ENCODE results near the gene CHRNE.
"Not testable (repeated sequence)": the region's sequence is repeated elsewhere in the genome, so short reads cannot be mapped to it uniquely, and the experiment has no call there.

The CHRNE gene

GRCh38 chr17:4928881-4929280, 26.0 kb upstream of the CHRNE start:
- H3K27me3 ChIP-seq (ENCODE audit: control insufficient read depth, insufficient read depth, low read length): no peaks in the 10 kb centered on the region
- 100% methylated on average over 1 of the region's 18 CpGs for WGBS (ENCODE audit: insufficient coverage, insufficient read length)

GRCh38 chr17:4926577-4927335, 23.9 kb upstream of the CHRNE start:
- H3K27me3 ChIP-seq (ENCODE audit: control insufficient read depth, insufficient read depth, low read length); H3K4me1 ChIP-seq (ENCODE audit: control insufficient read depth, insufficient read depth, low read length); H3K4me3 ChIP-seq (ENCODE audit: low read length); H3K27ac ChIP-seq (ENCODE audit: low read length); H3K9me3 ChIP-seq (ENCODE audit: control insufficient read depth, insufficient read depth, low read length); H3K36me3 ChIP-seq (ENCODE audit: control insufficient read depth, insufficient read depth, low read length); DNase-seq (ENCODE audit: low read depth, low spot score): not testable (repeated sequence)
- WGBS (ENCODE audit: insufficient coverage, insufficient read length): no CpG with 5 or more reads among the region's 24 CpGs

More at GRCh38 chr17:4928881-4929280, 26.0 kb upstream of the CHRNE start:
- H3K36me3 ChIP-seq (ENCODE audit: control insufficient read depth, insufficient read depth, low read length): 0 out of 2 replicates have a peak, but pooled peaks cover 2% of the 10 kb centered on the region
- H3K4me1 ChIP-seq (ENCODE audit: control insufficient read depth, insufficient read depth, low read length): no peaks in the 10 kb centered on the region
- H3K4me3 ChIP-seq (ENCODE audit: low read length): no peak overlapping the region
- H3K27ac ChIP-seq (ENCODE audit: low read length): no peak overlapping the region
- no peaks in the 10 kb centered on the region for H3K9me3 ChIP-seq (ENCODE audit: control insufficient read depth, insufficient read depth, low read length)
- DNase-seq (ENCODE audit: low read depth, low spot score): no peak

DNA sequence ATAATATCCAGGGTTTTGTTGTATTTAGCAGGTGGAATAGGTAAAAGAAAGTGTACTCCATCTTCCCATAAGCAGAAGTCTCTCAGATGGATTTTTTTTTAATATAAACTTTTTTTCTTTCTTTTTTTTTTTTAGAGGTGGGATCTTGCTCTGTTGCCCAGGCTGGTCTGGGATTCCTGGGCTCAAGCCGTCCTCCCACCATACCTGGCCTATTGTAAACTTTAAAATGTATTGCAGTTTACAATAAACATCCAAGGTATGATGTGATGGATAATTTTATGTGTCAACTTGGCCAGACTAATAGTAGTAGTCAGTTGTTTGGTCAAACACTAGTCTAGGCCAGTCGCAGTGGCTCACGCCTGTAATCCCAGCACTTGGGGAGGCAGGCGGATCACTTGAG, 18.4 kb upstream of the CHRNE start:
- H3K4me1 ChIP-seq (ENCODE audit: control insufficient read depth, insufficient read depth, low read length): no peaks in the 10 kb centered on the region
- H3K27me3 ChIP-seq (ENCODE audit: control insufficient read depth, insufficient read depth, low read length): no peaks in the 10 kb centered on the region
- H3K9me3 ChIP-seq (ENCODE audit: control insufficient read depth, insufficient read depth, low read length): no peaks in the 10 kb centered on the region
- no peaks in the 10 kb centered on the region for H3K36me3 ChIP-seq (ENCODE audit: control insufficient read depth, insufficient read depth, low read length)
- WGBS (ENCODE audit: insufficient coverage, insufficient read length): no CpG with 5 or more reads among the region's 4 CpGs
- DNase-seq (ENCODE audit: low read depth, low spot score): no peak
- no peak overlapping the region for H3K27ac ChIP-seq (ENCODE audit: low read length)
- no peak overlapping the region for H3K4me3 ChIP-seq (ENCODE audit: low read length)

- no peak for DNase-seq (ENCODE audit: low read depth, low spot score)
- no peaks in the 10 kb centered on the region for H3K36me3 ChIP-seq (ENCODE audit: control insufficient read depth, insufficient read depth, low read length)
- no CpG with 5 or more reads among the region's 10 CpGs for WGBS (ENCODE audit: insufficient coverage, insufficient read length)
- H3K27ac ChIP-seq (ENCODE audit: low read length): no peak overlapping the region
- H3K9me3 ChIP-seq (ENCODE audit: control insufficient read depth, insufficient read depth, low read length): no peaks in the 10 kb centered on the region
- H3K4me3 ChIP-seq (ENCODE audit: low read length): no peak overlapping the region
- no peaks in the 10 kb centered on the region for H3K27me3 ChIP-seq (ENCODE audit: control insufficient read depth, insufficient read depth, low read length)
- H3K4me1 ChIP-seq (ENCODE audit: control insufficient read depth, insufficient read depth, low read length): no peaks in the 10 kb centered on the region
These were observed 17.6 kb upstream of the CHRNE start for GRCh38 chr17:4920351-4921048.

DNA sequence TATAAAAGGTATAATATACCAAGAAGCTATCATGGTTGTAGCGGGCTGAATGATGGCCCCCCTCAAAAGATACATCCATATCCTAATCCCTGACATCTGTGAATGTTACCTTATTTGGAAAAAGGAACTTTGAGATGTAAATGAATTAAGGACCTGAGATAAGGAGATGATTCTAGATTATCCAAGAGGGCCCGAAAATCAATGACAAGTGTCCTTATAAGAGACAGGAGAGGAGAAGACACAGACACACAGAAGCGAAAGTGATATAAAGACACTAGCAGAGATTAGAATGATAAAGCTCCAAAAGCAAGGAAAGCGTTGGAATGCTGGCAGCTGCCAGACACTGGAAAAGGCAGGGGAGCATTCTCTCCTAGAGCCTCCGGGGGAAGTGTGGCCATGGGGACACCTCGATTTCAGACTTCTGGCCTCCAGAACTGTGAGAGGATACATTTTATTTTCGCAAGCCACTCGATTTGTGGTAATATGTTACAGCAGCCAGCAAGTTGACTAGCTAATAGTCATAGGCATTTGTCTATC, 16.7 kb upstream of the CHRNE start:
- Histone ChIP-seq H3K27me3 (ENCODE audit: control insufficient read depth, insufficient read depth, low read length) (no peaks in the 10 kb centered on the region), H3K4me3 (ENCODE audit: low read length) (no peak overlapping the region), H3K36me3 (ENCODE audit: control insufficient read depth, insufficient read depth, low read length) (no peaks in the 10 kb centered on the region), H3K27ac (ENCODE audit: low read length) (no peak overlapping the region), H3K9me3 (ENCODE audit: control insufficient read depth, insufficient read depth, low read length) (no peaks in the 10 kb centered on the region), H3K4me1 (ENCODE audit: control insufficient read depth, insufficient read depth, low read length) (no peaks in the 10 kb centered on the region)
- no peak for DNase-seq (ENCODE audit: low read depth, low spot score)
- no CpG with 5 or more reads among the region's 8 CpGs for WGBS (ENCODE audit: insufficient coverage, insufficient read length)

DNA sequence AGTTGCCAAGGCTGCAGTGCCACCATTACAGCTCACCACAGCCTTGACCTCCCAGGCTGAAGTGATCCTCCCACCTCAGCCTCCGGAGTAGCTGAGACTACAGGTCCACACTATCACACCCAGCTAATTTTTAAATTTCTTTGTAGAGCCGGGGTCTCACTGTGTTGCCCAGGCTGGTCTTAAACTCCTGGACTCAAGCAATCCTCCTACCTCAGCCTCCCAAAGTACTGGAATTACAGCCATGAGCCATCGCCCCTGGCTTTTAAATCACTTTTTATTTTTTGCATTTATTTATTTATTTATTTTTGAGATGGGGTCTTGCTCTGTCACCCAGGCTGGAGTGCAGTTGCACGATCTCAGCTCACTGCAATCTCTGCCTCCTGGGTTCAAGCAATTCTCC, 11.7 kb upstream of the CHRNE start:
- no CpG with 5 or more reads among the region's 4 CpGs for WGBS (ENCODE audit: insufficient coverage, insufficient read length)
- not testable (repeated sequence) for H3K4me1 ChIP-seq (ENCODE audit: control insufficient read depth, insufficient read depth, low read length); H3K36me3 ChIP-seq (ENCODE audit: control insufficient read depth, insufficient read depth, low read length); H3K27ac ChIP-seq (ENCODE audit: low read length); H3K4me3 ChIP-seq (ENCODE audit: low read length); DNase-seq (ENCODE audit: low read depth, low spot score); H3K9me3 ChIP-seq (ENCODE audit: control insufficient read depth, insufficient read depth, low read length); H3K27me3 ChIP-seq (ENCODE audit: control insufficient read depth, insufficient read depth, low read length)

DNA sequence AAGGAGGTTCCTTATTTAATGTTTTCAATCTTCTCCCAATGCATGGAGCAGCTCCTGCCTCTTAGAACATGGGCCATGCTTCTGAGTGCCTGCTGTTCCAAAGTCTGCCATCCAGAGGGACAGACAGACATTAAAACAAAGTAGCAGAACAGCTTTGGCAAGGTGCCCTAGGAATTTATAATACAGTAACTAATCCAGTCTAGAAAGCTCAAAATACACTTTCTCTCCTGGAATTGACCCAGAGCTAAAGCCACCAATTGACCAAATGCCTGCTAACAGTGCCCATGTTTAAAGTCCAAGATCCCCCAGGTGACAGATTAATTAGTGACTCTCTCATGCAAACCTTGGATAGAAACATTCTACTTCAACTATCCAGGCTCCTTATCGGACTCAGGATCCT, 11.1 kb upstream of the CHRNE start:
- H3K4me3 ChIP-seq (ENCODE audit: low read length): no peak overlapping the region
- no peak overlapping the region for H3K27ac ChIP-seq (ENCODE audit: low read length)
- H3K4me1 ChIP-seq (ENCODE audit: control insufficient read depth, insufficient read depth, low read length): 0 out of 2 replicates have a peak, but pooled peaks cover 2% of the 10 kb centered on the region
- H3K27me3 ChIP-seq (ENCODE audit: control insufficient read depth, insufficient read depth, low read length): no peaks in the 10 kb centered on the region
- DNase-seq (ENCODE audit: low read depth, low spot score): no peak
- no peaks in the 10 kb centered on the region for H3K36me3 ChIP-seq (ENCODE audit: control insufficient read depth, insufficient read depth, low read length)
- WGBS (ENCODE audit: insufficient coverage, insufficient read length): no CpG with 5 or more reads among the region's 1 CpG
- H3K9me3 ChIP-seq (ENCODE audit: control insufficient read depth, insufficient read depth, low read length): no peaks in the 10 kb centered on the region

DNA sequence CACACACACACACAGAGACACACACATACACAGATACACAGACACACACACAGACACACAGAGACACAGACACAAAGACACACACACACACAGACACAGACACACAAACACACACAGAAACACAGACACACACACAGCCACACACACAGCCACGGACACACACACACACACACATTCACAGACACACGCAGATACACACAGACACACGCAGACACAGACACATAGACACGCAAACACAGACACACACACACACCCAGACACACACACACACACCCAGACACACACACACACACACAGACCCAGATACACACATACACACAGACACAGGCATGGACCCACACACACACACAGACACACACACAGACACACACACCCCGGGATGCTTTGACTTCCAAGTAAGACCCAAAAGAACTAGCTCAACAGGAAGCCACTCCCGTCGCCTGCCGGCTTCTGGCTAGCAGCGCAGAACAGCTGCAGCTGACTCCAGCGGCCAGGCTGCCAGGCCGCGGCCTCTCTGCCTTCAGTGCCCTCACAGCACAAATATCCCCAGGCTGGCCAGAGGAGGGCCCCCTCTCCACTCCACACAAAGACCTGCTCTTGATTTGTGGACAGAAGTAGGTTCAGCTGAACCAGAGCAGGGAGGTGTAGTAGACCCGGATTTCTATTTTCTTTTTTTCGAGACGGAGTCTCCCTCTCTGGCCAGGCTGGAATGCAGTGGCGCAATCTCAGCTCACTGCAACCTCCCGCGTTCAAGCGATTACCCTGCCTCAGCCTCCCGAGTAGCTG, 6.0 kb upstream of the CHRNE start:
- Histone ChIP-seq H3K27ac (ENCODE audit: low read length) (no peak overlapping the region), H3K36me3 (ENCODE audit: control insufficient read depth, insufficient read depth, low read length) (no peaks in the 10 kb centered on the region), H3K4me1 (ENCODE audit: control insufficient read depth, insufficient read depth, low read length) (peaks cover 6% of the 10 kb centered on the region; the same call in 1 of the 2 replicates), H3K27me3 (ENCODE audit: control insufficient read depth, insufficient read depth, low read length) (no peaks in the 10 kb centered on the region), H3K4me3 (ENCODE audit: low read length) (no peak overlapping the region), H3K9me3 (ENCODE audit: control insufficient read depth, insufficient read depth, low read length) (no peaks in the 10 kb centered on the region)
- DNase-seq (ENCODE audit: low read depth, low spot score): peak; percentile 78
- no CpG with 5 or more reads among the region's 20 CpGs for WGBS (ENCODE audit: insufficient coverage, insufficient read length)

- H3K4me1 ChIP-seq (ENCODE audit: control insufficient read depth, insufficient read depth, low read length): peaks cover 6% of the 10 kb centered on the region; the same call in 1 of the 2 replicates
- H3K36me3 ChIP-seq (ENCODE audit: control insufficient read depth, insufficient read depth, low read length): no peaks in the 10 kb centered on the region
- H3K27ac ChIP-seq (ENCODE audit: low read length): no peak overlapping the region
- no CpG with 5 or more reads among the region's 10 CpGs for WGBS (ENCODE audit: insufficient coverage, insufficient read length)
- no peak overlapping the region for H3K4me3 ChIP-seq (ENCODE audit: low read length)
- DNase-seq (ENCODE audit: low read depth, low spot score): no peak
- no peaks in the 10 kb centered on the region for H3K27me3 ChIP-seq (ENCODE audit: control insufficient read depth, insufficient read depth, low read length)
- no peaks in the 10 kb centered on the region for H3K9me3 ChIP-seq (ENCODE audit: control insufficient read depth, insufficient read depth, low read length)
These were observed 5.4 kb upstream of the CHRNE start for GRCh38 chr17:4908301-4908700.

DNA sequence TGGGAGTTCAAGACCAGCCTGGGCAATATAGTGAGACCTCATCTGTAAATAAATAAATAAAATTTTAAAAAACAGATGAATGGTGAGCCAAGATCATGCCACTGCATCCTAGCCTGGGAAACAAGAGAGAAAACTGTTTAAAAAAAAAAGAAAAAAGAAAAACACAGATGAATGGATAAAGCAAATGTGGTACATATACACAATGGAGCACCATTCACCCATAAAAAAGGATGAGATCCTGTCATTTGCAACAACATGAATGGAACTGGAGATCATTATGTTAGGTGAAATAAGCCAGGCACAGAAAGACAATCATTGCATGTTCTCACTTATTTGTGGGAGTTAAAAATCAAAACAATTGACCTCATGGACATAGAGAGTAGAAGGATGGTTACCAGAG, 3.7 kb upstream of the CHRNE start:
- not testable (repeated sequence) for H3K4me1 ChIP-seq (ENCODE audit: control insufficient read depth, insufficient read depth, low read length); DNase-seq (ENCODE audit: low read depth, low spot score); H3K27me3 ChIP-seq (ENCODE audit: control insufficient read depth, insufficient read depth, low read length); H3K36me3 ChIP-seq (ENCODE audit: control insufficient read depth, insufficient read depth, low read length); H3K9me3 ChIP-seq (ENCODE audit: control insufficient read depth, insufficient read depth, low read length); H3K4me3 ChIP-seq (ENCODE audit: low read length); H3K27ac ChIP-seq (ENCODE audit: low read length)
